BJ (cell line): Measurements from ENCODE around the gene SV2C. TPM values are rescaled to one million over a fixed set of nuclear protein-coding genes. Genes with fewer than 3 reads are reported as not detected.

Experiments used
- CTCF ChIA-PET: fragments of 350-600 bp; formaldehyde crosslinking; extraction: SDS; loops from one replicate; lab custom pipeline; 2021; ENCODE audit warnings: antibody characterized with exemption, inconsistent platforms; lab: Yijun Ruan, JAX
- POLR2A ChIA-PET: fragments of 300-600 bp; sonication (Branson Sonifier 250); formaldehyde crosslinking; extraction: SDS; loops from one replicate; lab custom pipeline; 2021; ENCODE audit warnings: antibody characterized with exemption; lab: Charles Lee
- DNase-seq: peaks from one replicate; pipeline ENCODE4 v3.0.0-alpha.2; 2011; ENCODE audit warnings: low read depth
- H3K27me3 ChIP-seq: 2 replicates; pipeline ENCODE4 v1.6.0; 2011; ENCODE audit warnings: low read length; ENCODE audit not compliant: control insufficient read depth, insufficient read depth
- H3K36me3 ChIP-seq: 2 replicates; pipeline ENCODE4 v1.5.1; 2011; ENCODE audit warnings: low read length; ENCODE audit not compliant: control insufficient read depth, insufficient read depth
- H3K4me3 ChIP-seq: 2 replicates; pipeline ENCODE4 v1.5.1; 2011; ENCODE audit warnings: low read depth, mild to moderate bottlenecking, control low read depth, low read length
- polyA plus RNA-seq: library from polyadenylated mRNA; depleted of rRNA; stranded (reverse); fragments of >200 nt; gene quantifications from 2 replicates; pipeline ENCODE4 v1.2.3, GENCODE V29; 2011
- small RNA-seq: library from RNA; depleted of rRNA; stranded (forward); fragments of <200 nt; gene quantifications from one replicate; pipeline ENCODE3, GENCODE V24; 2012; ENCODE audit warnings: low replicate concordance, low read depth; ENCODE audit not compliant: insufficient read length
- TF ChIP-seq, protein P1 (sequence below): IDR thresholded peaks from 2 replicates; pipeline ENCODE4 v1.5.1; 2011; ENCODE audit warnings: low read depth, mild to moderate bottlenecking, control low read depth, inconsistent platforms, low read length, moderate library complexity; ENCODE audit not compliant: insufficient read depth

The SV2C gene
- polyA plus RNA-seq, 1 experiment: not detected

- ChIA-PET CTCF (interaction anchor here (1.7 kb wide), 1 partner anchor 48 kb away, joined by 5 read pairs; no protein-coding TSS in a partner anchor), POLR2A (no interaction called here)
- H3K27me3 ChIP-seq: peaks cover 21% of the 10 kb centered on the region
Observed at GRCh38 chr5:76402251-76402885, 319.2 kb downstream of the SV2C start.

DNA sequence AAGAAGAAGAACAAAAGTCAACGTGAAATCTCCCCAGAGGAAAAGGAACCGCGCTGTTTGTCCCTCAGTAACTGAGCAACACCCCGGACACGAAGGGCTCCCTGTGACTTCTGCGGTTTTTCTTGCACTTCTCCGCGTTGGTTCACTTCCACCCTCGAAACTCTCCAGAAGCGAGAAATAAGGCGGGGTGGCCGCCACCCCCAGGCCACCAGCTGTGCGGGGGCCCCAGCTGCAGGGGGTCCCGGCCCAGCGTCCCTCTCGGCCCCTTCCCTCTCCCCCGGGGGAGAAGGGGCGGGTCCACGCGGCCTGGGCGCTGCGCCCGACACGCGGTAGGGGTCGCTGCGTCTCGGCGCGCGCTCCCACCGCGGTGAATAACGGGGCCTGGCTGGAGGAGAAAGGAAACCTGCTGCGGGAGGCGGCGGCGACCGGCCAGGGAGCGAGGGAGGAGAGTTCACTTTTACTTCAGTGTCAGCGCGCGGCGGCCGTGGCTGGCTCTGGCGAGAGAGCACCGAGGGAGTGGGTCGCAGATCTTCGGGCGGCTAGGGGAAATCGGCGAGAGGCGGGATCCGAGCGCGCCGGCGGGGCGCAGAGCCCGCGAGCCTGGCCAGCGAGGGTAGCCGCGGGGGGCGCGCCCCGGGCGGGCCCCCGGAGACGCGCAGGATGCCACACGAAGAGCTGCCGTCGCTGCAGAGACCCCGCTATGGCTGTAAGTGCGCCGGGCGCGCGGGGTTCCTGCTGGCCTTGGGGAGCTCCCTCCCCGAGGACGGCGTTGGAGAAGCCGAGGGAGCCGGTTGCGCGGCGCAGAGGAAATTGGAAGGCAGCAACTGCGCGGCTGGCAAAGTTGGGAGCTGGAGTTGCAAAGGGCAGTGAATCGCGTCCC lies 319.9 kb downstream of the SV2C start, which contains the start of gene IQGAP2:
TSS of gene IQGAP2 (plus strand) at position 400 of the 880 bp plus-strand sequence. CDS start at position 661, 261 bp downstream.
- CTCF ChIA-PET: interaction anchor here (1.7 kb wide), 1 partner anchor 47 kb away, joined by 5 read pairs; no protein-coding TSS in a partner anchor
- peak within 1 kb of the TSS; percentile 47 for H3K4me3 ChIP-seq
- peaks cover 21% of the 10 kb centered on the region for H3K27me3 ChIP-seq
- TF ChIP-seq, protein P1, sequence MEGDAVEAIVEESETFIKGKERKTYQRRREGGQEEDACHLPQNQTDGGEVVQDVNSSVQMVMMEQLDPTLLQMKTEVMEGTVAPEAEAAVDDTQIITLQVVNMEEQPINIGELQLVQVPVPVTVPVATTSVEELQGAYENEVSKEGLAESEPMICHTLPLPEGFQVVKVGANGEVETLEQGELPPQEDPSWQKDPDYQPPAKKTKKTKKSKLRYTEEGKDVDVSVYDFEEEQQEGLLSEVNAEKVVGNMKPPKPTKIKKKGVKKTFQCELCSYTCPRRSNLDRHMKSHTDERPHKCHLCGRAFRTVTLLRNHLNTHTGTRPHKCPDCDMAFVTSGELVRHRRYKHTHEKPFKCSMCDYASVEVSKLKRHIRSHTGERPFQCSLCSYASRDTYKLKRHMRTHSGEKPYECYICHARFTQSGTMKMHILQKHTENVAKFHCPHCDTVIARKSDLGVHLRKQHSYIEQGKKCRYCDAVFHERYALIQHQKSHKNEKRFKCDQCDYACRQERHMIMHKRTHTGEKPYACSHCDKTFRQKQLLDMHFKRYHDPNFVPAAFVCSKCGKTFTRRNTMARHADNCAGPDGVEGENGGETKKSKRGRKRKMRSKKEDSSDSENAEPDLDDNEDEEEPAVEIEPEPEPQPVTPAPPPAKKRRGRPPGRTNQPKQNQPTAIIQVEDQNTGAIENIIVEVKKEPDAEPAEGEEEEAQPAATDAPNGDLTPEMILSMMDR: peak; percentile 47; the same call in 1 of the 2 replicates
- H3K36me3 ChIP-seq: no peaks in the 10 kb centered on the region
- POLR2A ChIA-PET: no interaction called here
- DNase-seq: no peak

More at GRCh38 chr5:76402251-76402885, 319.2 kb downstream of the SV2C start:
- Histone ChIP-seq H3K36me3 (no peaks in the 10 kb centered on the region), H3K4me3 (peak overlapping the region; percentile 47; the same call in 1 of the 2 replicates)
- no peak for DNase-seq
- TF ChIP-seq, protein P1: no peak

Small RNAs within 50 kb of the gene (small RNA-seq; reads per million reads assigned to genes)
- not detected for gene AC113404.2
- not detected for gene RNA5SP186
